Activated gamma-delta T cell (primary cell): Measurements from ENCODE around the gene SNAP25.

Experiments used
- DNase-seq: peaks from one replicate; lab custom pipeline; 2025; lab: John Stamatoyannopoulos, UW
- total RNA-seq, 2 donors: gene quantifications; one replicate each; lab custom pipeline; 2026; lab: John Stamatoyannopoulos, UW

SNAP25 gene
- 0 to 0.31 reads per million in 2 donors for total RNA-seq

DNA sequence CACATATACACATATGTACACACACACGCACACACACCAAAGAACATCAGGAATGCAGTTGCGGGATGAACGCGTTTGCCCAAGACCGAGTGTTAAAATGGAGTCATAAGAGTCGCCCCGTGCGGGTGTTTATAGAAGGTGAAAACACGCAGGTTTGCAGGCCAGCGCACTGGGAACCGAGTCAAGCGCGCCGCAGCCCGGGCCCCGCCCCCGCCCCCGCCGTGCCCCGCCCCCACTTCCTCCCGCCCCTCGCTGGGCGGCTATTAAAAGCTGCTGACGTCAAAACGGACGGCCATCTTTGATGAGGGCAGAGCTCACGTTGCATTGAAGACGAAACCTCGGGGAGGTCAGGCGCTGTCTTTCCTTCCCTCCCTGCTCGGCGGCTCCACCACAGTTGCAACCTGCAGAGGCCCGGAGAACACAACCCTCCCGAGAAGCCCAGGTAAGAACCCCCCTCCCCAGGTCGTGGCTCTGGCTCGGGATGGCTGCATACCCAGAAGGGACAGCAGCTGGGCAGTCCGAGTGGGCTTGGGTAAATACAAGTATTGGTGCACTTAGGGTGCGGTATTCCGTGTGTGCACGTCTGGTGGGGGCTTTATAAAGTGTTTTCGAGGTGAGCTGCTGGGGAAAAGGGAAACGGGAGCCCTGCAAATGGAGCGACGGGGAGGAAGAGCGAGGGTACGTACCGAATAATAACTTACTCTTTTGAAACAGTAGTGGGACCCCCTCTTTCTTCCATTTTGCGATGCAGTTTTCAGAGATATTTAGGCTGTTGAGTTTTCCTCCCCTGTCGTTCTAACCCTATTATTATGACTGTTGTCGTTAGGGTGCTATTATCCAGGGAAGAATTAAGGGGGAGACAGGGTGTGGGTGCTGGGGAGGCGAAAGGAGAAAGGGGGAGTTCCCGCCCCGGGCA, at the start of gene SNAP25:
Gene SNAP25, plus strand, starts transcription at position 295 of the 916 bp plus-strand sequence. CDS start 56,662 bp downstream, outside the sequence.
- no peak for DNase-seq

DNA sequence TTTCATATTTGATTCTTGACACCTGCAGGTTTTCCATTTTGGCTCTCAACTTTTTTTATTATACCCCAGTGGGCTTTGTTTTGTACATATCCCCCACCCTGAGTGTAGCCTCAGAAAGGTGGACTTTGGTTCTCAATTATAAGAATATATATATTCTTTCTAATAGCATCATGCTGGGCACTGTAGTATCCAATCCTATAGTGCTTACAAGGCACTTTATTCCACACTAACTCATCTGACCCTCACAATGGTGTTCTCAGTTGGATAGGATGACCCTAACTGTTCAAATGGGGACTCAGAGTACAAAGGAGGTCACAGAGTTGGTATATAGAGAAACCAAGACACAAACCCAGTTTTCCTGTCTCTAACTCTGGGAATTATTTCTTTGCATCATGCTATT, 48.9 kb upstream of the SNAP25 start:
- DNase-seq = no peak

- DNase-seq = no peak
Observed at GRCh38 chr20:10170261-10170660, 48.4 kb upstream of the SNAP25 start.

GRCh38 chr20:10171864-10172751, 46.5 kb upstream of the SNAP25 start:
- no peak for DNase-seq

DNA sequence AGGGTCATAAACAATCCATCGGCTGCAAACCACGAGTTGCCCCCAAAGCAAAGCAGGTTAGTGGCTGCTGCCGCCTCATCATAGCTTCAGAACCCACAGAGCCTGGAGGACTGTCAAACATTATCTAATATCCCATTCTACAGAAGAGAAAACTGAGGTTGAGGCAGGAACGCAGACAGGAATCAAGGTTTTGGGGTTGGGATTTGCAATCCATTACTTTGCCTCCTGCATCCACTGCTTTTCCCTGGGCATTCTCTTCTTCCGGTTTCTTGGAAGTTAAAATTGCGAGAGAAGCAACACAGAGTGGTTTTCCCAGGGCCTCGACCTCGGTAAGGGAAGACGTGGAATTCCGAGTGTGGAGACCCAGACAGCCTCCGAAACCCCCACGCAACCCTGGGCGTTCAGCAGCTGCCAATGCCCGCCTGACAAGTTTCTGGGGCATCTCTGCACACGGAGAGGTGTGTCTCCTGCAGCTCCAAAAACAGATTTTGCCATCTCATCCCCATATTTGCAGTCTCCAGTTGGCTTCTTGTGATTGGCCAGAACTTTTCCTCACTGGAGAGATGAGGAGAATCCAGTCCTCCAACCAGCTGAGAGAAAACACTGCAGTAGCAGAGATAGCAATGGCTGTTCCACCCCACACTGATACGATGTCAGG, 45.5 kb upstream of the SNAP25 start:
- DNase-seq = no peak

- no peak for DNase-seq
Observed at GRCh38 chr20:10174400-10174799, 44.2 kb upstream of the SNAP25 start.

DNA sequence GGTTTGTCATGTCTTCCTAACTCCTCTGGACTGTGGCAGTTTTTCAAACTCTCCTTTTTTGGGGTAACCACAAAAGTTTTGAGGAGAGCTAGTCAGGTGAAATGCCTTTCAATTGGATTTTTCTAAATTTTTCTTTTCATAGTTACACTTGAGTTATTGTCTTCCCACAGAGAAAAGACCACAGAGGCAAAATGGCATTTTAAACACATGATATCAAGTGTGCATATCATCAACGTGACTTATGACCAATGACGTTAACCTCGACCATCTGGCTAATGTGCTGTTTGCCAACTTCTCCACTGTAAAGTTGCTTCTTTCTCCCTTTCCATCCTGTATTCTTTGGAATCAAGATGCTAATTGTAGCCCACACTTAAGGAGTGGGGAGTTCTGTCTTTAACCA, 41.3 kb upstream of the SNAP25 start:
- DNase-seq = no peak

- DNase-seq = no peak
Observed at GRCh38 chr20:10178091-10178490, 40.5 kb upstream of the SNAP25 start.

DNA sequence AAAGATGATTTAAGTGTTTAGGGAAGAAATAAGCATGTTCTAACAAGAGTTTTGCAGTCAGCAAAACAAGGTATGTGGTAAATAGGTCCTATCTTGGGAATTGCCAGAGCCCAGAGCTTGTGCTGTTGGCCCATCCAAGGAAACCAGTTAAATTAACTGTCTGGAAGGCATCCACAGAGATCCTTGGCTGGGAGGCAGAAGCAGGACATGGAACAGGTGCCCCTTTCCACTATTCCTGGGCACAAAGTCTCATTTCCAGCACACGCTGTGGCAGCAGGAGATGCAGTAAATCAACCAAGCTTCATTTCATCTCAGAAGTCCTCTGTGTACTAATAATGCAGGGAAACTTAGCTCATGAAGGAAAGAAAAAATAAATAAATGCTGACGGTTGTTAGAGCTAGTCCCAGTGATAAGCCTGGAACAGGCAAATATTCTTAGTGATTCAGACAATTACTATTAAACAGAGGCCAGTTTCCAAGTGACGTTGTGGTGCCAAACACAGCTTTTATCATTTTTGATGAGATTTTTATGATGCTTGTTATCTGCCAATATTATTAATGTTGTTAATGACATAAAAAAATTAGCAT, 39.8 kb upstream of the SNAP25 start:
- no peak for DNase-seq

- DNase-seq = no peak
Observed at GRCh38 chr20:10179574-10180298, 38.9 kb upstream of the SNAP25 start.

GRCh38 chr20:10180651-10181235, 37.9 kb upstream of the SNAP25 start:
- no peak for DNase-seq

DNA sequence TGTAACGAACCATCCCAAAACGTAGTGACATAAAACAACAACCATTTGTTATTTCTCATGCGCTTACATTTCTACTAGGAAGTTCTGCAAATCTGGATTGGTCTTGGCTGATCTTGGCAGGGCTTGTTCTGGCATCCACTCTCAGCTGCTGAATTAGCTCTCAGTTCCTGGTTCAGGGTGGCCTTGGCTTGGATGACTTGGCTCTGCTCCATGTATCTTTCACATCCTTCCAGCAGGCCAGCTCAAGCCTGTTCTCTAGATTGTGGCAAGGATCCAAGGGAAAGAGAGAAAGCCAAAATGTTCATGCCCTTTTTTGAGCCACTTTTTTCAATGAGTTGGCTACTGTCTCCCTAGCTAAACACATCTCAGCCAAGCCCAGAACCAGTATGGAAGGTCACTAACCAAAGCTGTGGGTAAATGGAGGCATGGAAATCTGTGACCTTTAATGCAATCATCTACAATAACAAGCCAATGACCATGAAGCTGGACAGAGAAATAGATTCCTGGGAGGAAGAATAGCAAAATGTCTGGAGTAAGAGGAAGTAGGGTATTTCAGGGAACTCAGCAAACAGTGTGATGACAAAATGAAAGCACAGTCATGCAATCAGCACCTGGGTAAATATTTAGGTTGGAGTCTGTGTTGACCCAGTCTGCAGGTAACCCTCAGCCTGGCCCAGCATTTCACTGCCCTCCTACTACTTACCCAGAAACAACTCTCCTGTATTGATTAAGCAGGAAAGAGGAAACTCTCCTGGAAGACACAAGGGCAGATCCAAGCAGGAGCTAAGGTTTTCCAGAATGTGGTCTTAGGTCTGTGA, 32.7 kb upstream of the SNAP25 start:
- DNase-seq = no peak

DNA sequence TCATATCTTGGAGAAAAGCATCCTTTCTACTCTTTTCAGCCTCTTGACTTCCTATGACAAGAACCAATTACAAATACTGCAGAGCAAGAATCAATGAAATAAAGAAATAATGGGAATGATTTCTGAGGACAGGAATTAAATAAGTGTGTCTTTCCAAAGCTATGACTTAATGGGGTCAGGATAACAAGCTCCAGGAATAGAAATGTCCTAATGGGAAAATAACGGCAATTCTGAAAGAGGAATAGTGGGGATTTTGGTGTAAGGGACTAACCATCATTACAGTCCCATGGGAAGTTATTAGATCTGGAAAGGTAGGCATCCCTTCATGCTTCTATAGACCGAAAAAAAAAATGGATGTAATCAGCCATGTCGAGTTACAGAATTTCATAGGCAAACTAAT, 28.2 kb upstream of the SNAP25 start:
- no peak for DNase-seq

DNA sequence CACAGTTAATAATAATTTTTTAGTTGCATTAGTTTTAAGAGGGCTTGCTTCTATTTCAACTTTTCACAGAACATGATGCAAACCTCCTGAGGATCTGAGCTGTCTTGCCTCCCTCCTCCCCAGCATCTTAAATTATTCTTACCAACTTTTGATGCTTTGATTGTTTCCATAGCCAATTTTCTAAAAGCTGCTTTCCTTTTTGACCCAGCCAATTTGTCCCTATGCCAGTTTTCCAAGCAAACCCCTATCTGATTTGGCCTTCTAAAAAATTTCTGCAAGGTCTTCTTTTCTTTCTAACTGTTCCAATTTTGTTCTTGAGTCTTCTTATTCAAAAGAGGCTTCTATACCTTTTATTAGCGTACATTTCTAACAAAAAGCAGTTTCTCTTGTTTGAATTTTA, 26.5 kb upstream of the SNAP25 start:
- no peak for DNase-seq

DNA sequence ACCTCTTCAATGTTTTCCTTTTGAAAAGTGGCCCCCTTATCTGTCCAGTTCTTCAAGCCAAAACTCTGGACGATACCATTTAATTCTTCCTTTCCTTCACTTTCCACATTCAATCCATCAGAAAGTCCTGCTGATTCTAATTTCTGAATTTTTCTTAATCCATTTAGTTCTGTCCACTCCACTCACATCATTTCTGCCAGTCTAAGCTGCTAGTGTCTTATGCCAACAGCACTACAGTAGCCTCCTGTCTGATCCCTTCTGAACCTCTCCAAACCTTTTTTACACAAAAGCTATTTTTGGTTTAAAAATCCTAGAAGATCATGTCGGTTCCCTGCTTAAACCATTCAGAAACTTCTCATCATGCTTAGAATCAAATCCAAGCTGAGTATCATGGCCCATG, 24.5 kb upstream of the SNAP25 start:
- no peak for DNase-seq

DNA sequence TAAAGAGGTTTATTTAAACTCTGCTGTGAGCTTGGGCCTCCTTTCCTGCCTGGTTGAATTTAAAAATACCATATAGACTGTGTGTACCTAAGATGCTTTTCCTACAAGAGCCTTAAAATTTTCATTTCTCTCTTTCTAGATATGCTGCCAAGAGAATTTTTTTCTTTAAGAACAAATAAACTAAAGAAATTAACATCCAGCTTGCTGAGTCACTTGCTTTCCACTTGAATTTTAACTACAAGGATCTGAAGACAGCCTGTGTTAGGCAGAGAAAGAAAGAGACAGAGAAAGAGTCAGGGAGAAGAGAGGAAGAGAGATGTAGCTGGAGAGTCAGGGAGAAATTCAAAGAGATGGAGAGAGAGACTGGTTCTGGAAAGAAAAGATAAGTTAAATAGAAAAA, 18.3 kb upstream of the SNAP25 start:
- no peak for DNase-seq

- no peak for DNase-seq
Observed at GRCh38 chr20:10201321-10201870, 17.2 kb upstream of the SNAP25 start.

DNA sequence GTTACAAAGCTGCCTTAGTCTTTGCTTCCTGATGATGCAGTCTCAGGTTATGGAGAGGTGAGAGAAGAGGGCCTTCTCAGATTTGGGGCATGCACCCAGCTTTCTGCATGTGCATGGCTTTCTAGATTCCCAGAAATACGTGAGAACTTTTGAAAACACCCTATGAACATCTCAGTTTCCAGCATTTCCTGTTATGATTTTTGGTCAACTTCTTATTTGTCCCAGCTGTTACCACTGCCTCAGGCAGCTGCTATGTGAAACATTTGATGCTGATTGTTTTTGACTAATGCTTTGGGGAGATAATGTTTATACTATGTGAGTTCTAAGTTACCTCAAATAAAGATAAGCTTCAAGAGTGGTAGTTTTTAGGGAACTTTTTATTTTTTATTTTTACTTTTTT, 9.5 kb upstream of the SNAP25 start:
- no peak for DNase-seq

GRCh38 chr20:10213526-10213925, 5.1 kb upstream of the SNAP25 start:
- no peak for DNase-seq
